ENCODE results near the gene C17orf50.

GRCh38 chr17:35812456-35812855 lies 51.8 kb downstream of the C17orf50 start:
- TF ChIP-seq CTCF (IDR thresholded peaks at IDR 0.05 in 8 of 11, conservative IDR thresholded peaks at IDR 0.05 in 3 of 11) (no peak), POLR2AphosphoS5 (IDR thresholded peaks at IDR 0.05) (no peak)

Data from spleen (tissue), 7 donors.